SK-N-SH (cell line): ENCODE results near the gene PBX3. TPM values are rescaled to one million over a fixed set of nuclear protein-coding genes. Genes with fewer than 3 reads are reported as not detected.

Experiments
- CTCF ChIA-PET: fragments of 300-600, 350-600 bp; formaldehyde crosslinking; extraction: SDS; loops from one replicate; lab custom pipeline; 2021; lab: Yijun Ruan, JAX
- POLR2A ChIA-PET: fragments of 350-600 bp; sonication (Branson Sonifier 250); formaldehyde crosslinking; extraction: SDS; loops from one replicate; lab custom pipeline; 2020; ENCODE audit warnings: antibody characterized with exemption, inconsistent platforms; lab: Yijun Ruan, JAX
- DNase-seq: peaks from one replicate; pipeline ENCODE4 v3.0.0; 2012
- H2AFZ ChIP-seq: fragments of 200-600 bp; sonication (generic); 2 replicates; pipeline ENCODE4 v1.8.1; 2016; ENCODE audit warnings: antibody characterized with exemption, mild to moderate bottlenecking, low read depth
- H3F3A ChIP-seq: fragments of 200-600 bp; sonication (generic); replicated peaks from 2 replicates; pipeline ENCODE3; 2016; ENCODE audit warnings: antibody characterized with exemption, mild to moderate bottlenecking; ENCODE audit not compliant: insufficient read depth
- H3K27ac ChIP-seq, 2 experiments: fragments of 200-500 bp in 1 of 2; fragments of 200-600 bp in 1 of 2; sonication (Bioruptor generic) in 1 of 2; sonication (generic), shearing (Covaris generic) in 1 of 2; 2 replicates each; pipeline versions ENCODE4 v1.5.1 to v1.6.1; 2014 to 2016; ENCODE audit warnings: low read depth in 2 of 2, inconsistent platforms in 1 of 2, low read length in 1 of 2, mild to moderate bottlenecking in 1 of 2, mixed read lengths in 1 of 2
- H3K27me3 ChIP-seq: fragments of 200-600 bp; sonication (generic), shearing (Covaris generic); 2 replicates; pipeline ENCODE4 v1.6.1; 2016; ENCODE audit warnings: mixed run types; ENCODE audit not compliant: insufficient read depth
- H3K36me3 ChIP-seq, 2 experiments: fragments of 200-500 bp in 1 of 2; fragments of 200-600 bp in 1 of 2; sonication (Bioruptor generic) in 1 of 2; sonication (generic) in 1 of 2; replicated peaks in 1 of 2; 2 replicates each; pipeline versions ENCODE3 to v1.5.1; 2014 to 2016; ENCODE audit warnings: low read length in 1 of 2, mild to moderate bottlenecking in 1 of 2; ENCODE audit not compliant: insufficient read depth in 2 of 2, control insufficient read depth in 1 of 2
- H3K4me1 ChIP-seq, 2 experiments: fragments of 200-500 bp in 1 of 2; fragments of 200-600 bp in 1 of 2; sonication (Bioruptor generic) in 1 of 2; sonication (generic), shearing (Covaris generic) in 1 of 2; 2 replicates each; pipeline versions ENCODE4 v1.5.1 to v1.6.1; 2014 to 2016; ENCODE audit warnings: low read depth in 1 of 2, low read length in 1 of 2, mixed run types in 1 of 2; ENCODE audit not compliant: insufficient read depth in 2 of 2, control insufficient read depth in 1 of 2
- H3K4me2 ChIP-seq: fragments of 200-600 bp; sonication (generic), shearing (Covaris generic); 2 replicates; pipeline ENCODE4 v1.6.1; 2017; ENCODE audit warnings: mixed run types
- H3K4me3 ChIP-seq, 2 experiments: fragments of 200-500 bp in 1 of 2; fragments of 200-600 bp in 1 of 2; sonication (Bioruptor generic) in 1 of 2; sonication (generic), shearing (Covaris generic) in 1 of 2; 2 replicates each; pipeline versions ENCODE4 v1.5.1 to v1.8.1; 2014 to 2016; ENCODE audit warnings: low read depth in 2 of 2, inconsistent platforms in 1 of 2, low read length in 1 of 2, mild to moderate bottlenecking in 1 of 2, mixed read lengths in 1 of 2, moderate library complexity in 1 of 2
- H3K79me2 ChIP-seq: fragments of 200-600 bp; sonication (generic); 2 replicates; pipeline ENCODE4 v1.8.1; 2017; ENCODE audit warnings: mild to moderate bottlenecking; ENCODE audit not compliant: insufficient read depth
- H3K9ac ChIP-seq: fragments of 200-600 bp; sonication (generic); 2 replicates; pipeline ENCODE4 v1.6.1; 2017; ENCODE audit warnings: mixed run types
- H3K9me2 ChIP-seq: fragments of 200-600 bp; sonication (generic); 2 replicates; pipeline ENCODE4 v1.6.1; 2017; ENCODE audit warnings: mixed run types
- H3K9me3 ChIP-seq: fragments of 200-600 bp; sonication (generic); 2 replicates; pipeline ENCODE4 v1.6.1; 2017; ENCODE audit warnings: mixed run types, mild to moderate bottlenecking, moderate library complexity
- H4K20me1 ChIP-seq: fragments of 200-600 bp; sonication (generic); 2 replicates; pipeline ENCODE4 v1.6.1; 2017; ENCODE audit warnings: mild to moderate bottlenecking, mixed run types; ENCODE audit not compliant: insufficient read depth
- GABPA ChIP-seq: IDR thresholded peaks from 2 replicates; pipeline ENCODE4 v1.4.0; 2012; ENCODE audit warnings: low read depth, mild to moderate bottlenecking
- IRF3 ChIP-seq: fragments of 150-350 bp; IDR thresholded peaks from 2 replicates; pipeline ENCODE4 v1.6.1; 2016; ENCODE audit warnings: mild to moderate bottlenecking, low read depth, low read length
- RXRA ChIP-seq: IDR thresholded peaks from 2 replicates; pipeline ENCODE4 v1.4.0; 2012; ENCODE audit warnings: low read depth, mild to moderate bottlenecking, borderline replicate concordance
- WGBS: methylation state at CpG from one replicate; pipeline ENCODE4 v1.1.6; 2017; ENCODE audit warnings: low lambda C conversion rate; 5-methylcytosine and 5-hydroxymethylcytosine counted together
- polyA plus RNA-seq, 3 experiments: library from polyadenylated mRNA; depleted of rRNA; stranded (reverse); fragments of >200 nt; gene quantifications; 2 replicates each; pipeline ENCODE4 v1.2.3, GENCODE V29; 2012
- TF ChIP-seq, protein P1 (sequence below): fragments of 200-600 bp; sonication (generic); IDR thresholded peaks from 2 replicates; pipeline ENCODE4 v1.6.1; 2017; ENCODE audit warnings: antibody characterized with exemption, mild to moderate bottlenecking, moderate library complexity
- TF ChIP-seq, protein P2 (sequence below): IDR thresholded peaks from 2 replicates; pipeline ENCODE4; 2012

The PBX3 gene
- polyA plus RNA-seq, 1 of the 3 experiments (the other 2 are of a cell fraction), result 73.0 TPM

- H3K4me1 ChIP-seq, result no peaks in the 10 kb centered on the region
- H3K27me3 ChIP-seq, result no peaks in the 10 kb centered on the region
- no peaks in the 10 kb centered on the region for H3K36me3 ChIP-seq
- H2AFZ ChIP-seq, result no peak overlapping the region
- no peaks in the 10 kb centered on the region for H3K9me2 ChIP-seq
- H3K4me3 ChIP-seq, result no peak overlapping the region
- H3K9ac ChIP-seq, result no peak overlapping the region
- 46% methylated on average over 2 of the region's 2 CpGs for WGBS
- no peak overlapping the region for H3K4me2 ChIP-seq
- POLR2A ChIA-PET, result no interaction called here
- no peaks in the 10 kb centered on the region for H3K79me2 ChIP-seq
- no peaks in the 10 kb centered on the region for H4K20me1 ChIP-seq
- TF ChIP-seq, protein P1, sequence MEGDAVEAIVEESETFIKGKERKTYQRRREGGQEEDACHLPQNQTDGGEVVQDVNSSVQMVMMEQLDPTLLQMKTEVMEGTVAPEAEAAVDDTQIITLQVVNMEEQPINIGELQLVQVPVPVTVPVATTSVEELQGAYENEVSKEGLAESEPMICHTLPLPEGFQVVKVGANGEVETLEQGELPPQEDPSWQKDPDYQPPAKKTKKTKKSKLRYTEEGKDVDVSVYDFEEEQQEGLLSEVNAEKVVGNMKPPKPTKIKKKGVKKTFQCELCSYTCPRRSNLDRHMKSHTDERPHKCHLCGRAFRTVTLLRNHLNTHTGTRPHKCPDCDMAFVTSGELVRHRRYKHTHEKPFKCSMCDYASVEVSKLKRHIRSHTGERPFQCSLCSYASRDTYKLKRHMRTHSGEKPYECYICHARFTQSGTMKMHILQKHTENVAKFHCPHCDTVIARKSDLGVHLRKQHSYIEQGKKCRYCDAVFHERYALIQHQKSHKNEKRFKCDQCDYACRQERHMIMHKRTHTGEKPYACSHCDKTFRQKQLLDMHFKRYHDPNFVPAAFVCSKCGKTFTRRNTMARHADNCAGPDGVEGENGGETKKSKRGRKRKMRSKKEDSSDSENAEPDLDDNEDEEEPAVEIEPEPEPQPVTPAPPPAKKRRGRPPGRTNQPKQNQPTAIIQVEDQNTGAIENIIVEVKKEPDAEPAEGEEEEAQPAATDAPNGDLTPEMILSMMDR, result peak; percentile 40
- TF ChIP-seq GABPA, result no peak
- no peaks in the 10 kb centered on the region for H3K9me3 ChIP-seq
- H3K27ac ChIP-seq, result no peak overlapping the region
- H3F3A ChIP-seq, result no peaks in the 10 kb centered on the region
- DNase-seq, result no peak
- CTCF ChIA-PET, result no interaction called here
Measured at GRCh38 chr9:126009047-126009446, 261.9 kb downstream of the PBX3 start.

- H3K4me1 ChIP-seq, result no peaks in the 10 kb centered on the region
- no peak for TF ChIP-seq IRF3
- TF ChIP-seq, protein P2, sequence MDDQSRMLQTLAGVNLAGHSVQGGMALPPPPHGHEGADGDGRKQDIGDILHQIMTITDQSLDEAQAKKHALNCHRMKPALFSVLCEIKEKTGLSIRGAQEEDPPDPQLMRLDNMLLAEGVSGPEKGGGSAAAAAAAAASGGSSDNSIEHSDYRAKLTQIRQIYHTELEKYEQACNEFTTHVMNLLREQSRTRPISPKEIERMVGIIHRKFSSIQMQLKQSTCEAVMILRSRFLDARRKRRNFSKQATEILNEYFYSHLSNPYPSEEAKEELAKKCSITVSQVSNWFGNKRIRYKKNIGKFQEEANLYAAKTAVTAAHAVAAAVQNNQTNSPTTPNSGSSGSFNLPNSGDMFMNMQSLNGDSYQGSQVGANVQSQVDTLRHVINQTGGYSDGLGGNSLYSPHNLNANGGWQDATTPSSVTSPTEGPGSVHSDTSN, result no peak
- no peak for DNase-seq
- no peaks in the 10 kb centered on the region for H4K20me1 ChIP-seq
- WGBS, result 82% methylated on average over 10 of the region's 12 CpGs
- H3K27ac ChIP-seq, result no peak overlapping the region
- no peak overlapping the region for H2AFZ ChIP-seq
- no peaks in the 10 kb centered on the region for H3K36me3 ChIP-seq
- H3K9me3 ChIP-seq, result no peaks in the 10 kb centered on the region
- H3K79me2 ChIP-seq, result no peaks in the 10 kb centered on the region
- H3K27me3 ChIP-seq, result 0 out of 2 replicates have a peak, but pooled peaks cover 4% of the 10 kb centered on the region
- no peak overlapping the region for H3K9ac ChIP-seq
- H3K4me3 ChIP-seq, result no peak overlapping the region
- H3K9me2 ChIP-seq, result no peaks in the 10 kb centered on the region
- POLR2A ChIA-PET, result no interaction called here
- no peaks in the 10 kb centered on the region for H3F3A ChIP-seq
- H3K4me2 ChIP-seq, result no peak overlapping the region
- CTCF ChIA-PET, result no interaction called here
Measured at GRCh38 chr9:126014726-126015125, 267.6 kb downstream of the PBX3 start.

DNA sequence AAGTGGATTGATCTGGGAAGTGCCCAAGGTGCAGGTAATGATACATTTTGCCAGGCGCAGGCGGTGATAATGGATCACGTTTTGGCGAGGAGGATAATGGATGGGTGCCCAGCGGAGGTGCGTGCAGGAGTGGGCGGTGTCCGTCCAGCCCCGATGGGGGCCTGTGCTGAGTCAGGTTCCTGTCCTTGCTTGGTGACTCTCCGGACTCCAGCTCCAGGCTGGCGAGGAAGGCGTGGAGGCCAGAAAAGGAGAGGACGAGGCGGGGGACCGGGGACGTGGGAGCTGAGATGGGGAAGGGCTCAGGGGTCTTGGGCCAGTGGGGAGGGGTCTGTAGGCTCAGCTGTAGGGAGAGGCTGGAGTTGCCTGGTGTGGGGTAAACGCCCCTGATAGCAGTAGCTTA, 268.3 kb downstream of the PBX3 start:
- Histone ChIP-seq H3K36me3 (no peaks in the 10 kb centered on the region), H3K4me1 (no peaks in the 10 kb centered on the region), H3K4me2 (no peak overlapping the region), H3K27ac (no peak overlapping the region), H3K4me3 (no peak overlapping the region), H4K20me1 (no peaks in the 10 kb centered on the region), H3K27me3 (peaks cover 4% of the 10 kb centered on the region; the same call in 1 of the 2 replicates), H3F3A (no peaks in the 10 kb centered on the region), H3K9me3 (no peaks in the 10 kb centered on the region), H3K9ac (no peak overlapping the region), H2AFZ (no peak overlapping the region), H3K9me2 (no peaks in the 10 kb centered on the region), H3K79me2 (no peaks in the 10 kb centered on the region)
- no peak for DNase-seq
- POLR2A ChIA-PET, result no interaction called here
- WGBS, result 89% methylated on average over 17 of the region's 17 CpGs
- no peak for TF ChIP-seq RXRA
- TF ChIP-seq, all 33 proteins: peak for 0
- CTCF ChIA-PET, result interaction anchor here (0.7 kb wide), 1 partner anchor 15 kb away, joined by 3 read pairs; no protein-coding TSS in a partner anchor
